GM18868 (cell line): ENCODE results near the gene SRGAP1.
"Not testable (repeated sequence)": the region's sequence is repeated elsewhere in the genome, so short reads cannot be mapped to it uniquely, and the experiment has no call there.

Experiments
- ATAC-seq: cut with Tn5 transposase; IDR thresholded peaks from one replicate; pipeline ENCODE4 v1.9.1; 2021; ENCODE audit warnings: mild to moderate bottlenecking, moderate library complexity; ENCODE audit not compliant: unreplicated experiment

Gene SRGAP1

DNA sequence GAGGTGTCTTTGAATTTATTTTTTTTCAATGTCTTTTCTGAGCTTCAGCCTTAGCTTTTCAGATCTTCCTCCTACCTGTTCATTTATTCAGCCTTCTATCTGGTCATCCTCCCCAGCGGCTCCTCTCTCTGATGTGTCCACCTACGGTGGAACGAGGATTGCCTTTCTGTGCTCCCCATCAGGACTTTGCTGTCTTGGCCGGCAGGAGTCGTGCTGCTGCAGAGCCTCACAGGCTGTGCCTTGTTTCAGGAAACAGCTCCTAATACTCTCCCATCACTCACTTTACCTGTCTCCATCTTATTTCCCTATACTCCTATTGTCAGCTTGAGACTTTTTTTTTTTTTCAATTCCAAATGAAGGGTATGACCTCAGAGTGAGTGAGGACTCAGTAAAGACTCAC is 300.7 kb downstream of the SRGAP1 start:
- no peak for ATAC-seq

GRCh38 chr12:64147011-64147631 is 302.6 kb downstream of the SRGAP1 start:
- ATAC-seq: no peak

GRCh38 chr12:64147875-64148274 is 303.4 kb downstream of the SRGAP1 start:
- no peak for ATAC-seq

DNA sequence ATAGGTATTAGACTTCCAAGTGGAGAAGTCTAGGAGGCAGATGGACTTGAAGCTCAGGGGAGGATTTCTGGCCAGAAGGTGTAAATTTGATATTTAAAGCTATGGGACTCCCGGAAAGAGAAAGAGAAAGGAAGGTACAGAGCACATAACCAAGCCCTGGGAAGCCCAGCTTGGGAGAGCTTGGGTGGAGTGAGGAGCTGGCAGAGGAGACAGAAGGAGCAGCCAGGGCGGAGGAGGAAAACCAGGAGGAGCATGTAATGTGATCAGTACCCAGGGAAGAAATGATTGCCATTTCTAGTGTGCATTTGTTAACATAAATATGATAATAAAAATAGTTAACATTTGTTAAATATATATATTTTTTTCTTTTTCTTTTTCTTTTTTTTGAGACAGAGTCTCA is 310.2 kb downstream of the SRGAP1 start:
- no peak for ATAC-seq

- ATAC-seq: no peak
Measured at GRCh38 chr12:64157110-64157509, 312.6 kb downstream of the SRGAP1 start.

- ATAC-seq: no peak
Measured at GRCh38 chr12:64160021-64160710, 315.7 kb downstream of the SRGAP1 start.

DNA sequence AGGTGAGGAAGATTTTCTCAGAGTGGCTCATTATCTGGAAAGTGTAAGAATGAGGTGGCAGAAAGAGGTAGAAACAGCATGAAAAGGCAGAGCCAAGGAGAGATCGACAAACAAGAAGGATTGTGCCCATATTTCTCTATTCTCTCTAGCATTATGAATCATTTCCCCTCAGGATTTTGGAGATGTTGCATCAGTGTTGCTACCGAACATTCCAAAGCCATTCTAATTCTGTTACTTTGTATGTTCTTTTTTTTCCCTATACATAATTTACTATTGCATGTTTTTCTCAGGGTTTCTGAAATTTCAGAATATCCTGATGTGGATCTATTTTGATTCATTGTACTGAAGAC is 316.2 kb downstream of the SRGAP1 start:
- no peak for ATAC-seq

DNA sequence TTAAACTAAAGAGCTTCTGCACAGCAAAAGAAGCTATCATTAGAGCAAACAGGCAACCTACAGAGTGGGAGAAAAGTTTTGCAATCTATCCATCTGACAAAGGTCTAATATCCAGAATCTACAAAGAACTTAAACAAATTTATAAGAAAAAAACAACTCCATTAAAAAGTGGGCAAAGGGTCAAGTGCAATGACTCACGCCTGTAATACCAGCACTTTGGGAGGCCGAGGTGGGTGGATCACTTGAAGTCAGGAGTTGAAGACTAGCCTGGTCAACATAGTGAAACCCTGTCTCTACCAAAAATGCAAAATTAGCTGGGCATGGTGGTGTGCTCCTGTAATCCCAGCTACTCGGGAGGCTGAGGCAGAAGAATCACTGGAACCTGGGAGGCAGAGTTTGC is 322.1 kb downstream of the SRGAP1 start:
- not testable (repeated sequence) for ATAC-seq

DNA sequence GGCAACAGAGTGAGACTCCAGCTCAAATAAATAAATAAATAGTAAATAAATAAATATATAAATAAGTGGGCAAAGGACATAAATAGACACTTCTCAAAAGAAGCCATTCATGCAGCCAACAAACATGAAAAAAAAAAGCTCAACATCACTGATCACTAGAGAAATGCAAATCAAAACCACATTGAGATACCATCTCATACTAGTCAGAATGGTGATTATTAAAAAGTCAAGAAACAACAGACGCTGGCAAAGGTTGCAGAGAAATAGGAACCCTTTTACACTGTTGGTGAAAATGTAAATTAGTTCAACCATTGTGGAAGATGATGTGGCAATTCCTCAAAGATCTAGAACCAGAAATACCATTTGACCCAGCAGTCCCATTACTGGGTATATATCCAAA is 322.5 kb downstream of the SRGAP1 start:
- not testable (repeated sequence) for ATAC-seq

DNA sequence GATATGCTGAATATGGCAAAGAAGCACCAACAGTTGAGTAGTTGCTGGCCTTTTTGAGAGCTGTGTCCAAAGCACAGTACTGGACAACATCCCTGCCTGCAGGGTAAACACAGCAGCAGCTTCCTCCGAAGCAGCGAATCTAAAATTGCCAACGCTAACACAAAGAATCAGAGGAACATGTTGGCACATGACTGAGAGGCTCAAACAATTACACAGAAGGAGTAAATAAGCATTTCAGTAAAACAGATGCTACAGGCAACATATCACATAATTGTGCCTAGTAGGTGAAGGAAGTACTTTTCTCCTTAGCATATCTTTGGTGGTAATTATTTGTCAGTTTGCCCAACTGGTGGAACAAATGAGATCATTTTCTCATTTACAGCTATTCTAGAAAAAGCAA is 325.5 kb downstream of the SRGAP1 start:
- ATAC-seq: no peak

- ATAC-seq: no peak
Measured at GRCh38 chr12:64170730-64171129, 326.2 kb downstream of the SRGAP1 start.

DNA sequence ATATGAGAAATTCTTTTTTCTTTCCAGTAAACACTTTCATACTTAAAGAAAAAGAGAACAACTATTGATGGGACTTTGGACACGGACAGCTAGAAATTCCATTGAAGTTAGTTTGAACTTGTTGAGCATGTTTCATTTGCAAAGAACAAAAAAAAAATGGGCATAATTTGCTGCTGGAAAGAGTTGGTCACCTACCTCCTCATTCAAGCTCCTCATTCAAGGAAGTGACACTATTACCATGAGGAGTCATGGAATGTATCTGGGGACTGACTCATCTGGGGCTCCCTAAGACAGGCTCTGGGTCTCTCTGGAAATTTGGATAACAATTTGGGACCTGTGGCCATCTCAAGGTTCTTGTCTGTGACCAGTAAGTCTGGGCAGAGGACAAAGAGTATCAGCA is 327.2 kb downstream of the SRGAP1 start:
- ATAC-seq: no peak

- ATAC-seq: no peak
Measured at GRCh38 chr12:64172143-64172970, 327.9 kb downstream of the SRGAP1 start.

GRCh38 chr12:64173456-64173855 is 329.0 kb downstream of the SRGAP1 start:
- no peak for ATAC-seq

- ATAC-seq: no peak
Measured at GRCh38 chr12:64175254-64175945, 330.9 kb downstream of the SRGAP1 start.

- ATAC-seq: no peak
Measured at GRCh38 chr12:64177001-64177400, 332.5 kb downstream of the SRGAP1 start.

GRCh38 chr12:64178122-64178521 is 333.6 kb downstream of the SRGAP1 start:
- ATAC-seq: no peak

GRCh38 chr12:64180951-64181350 is 336.5 kb downstream of the SRGAP1 start:
- no peak for ATAC-seq

DNA sequence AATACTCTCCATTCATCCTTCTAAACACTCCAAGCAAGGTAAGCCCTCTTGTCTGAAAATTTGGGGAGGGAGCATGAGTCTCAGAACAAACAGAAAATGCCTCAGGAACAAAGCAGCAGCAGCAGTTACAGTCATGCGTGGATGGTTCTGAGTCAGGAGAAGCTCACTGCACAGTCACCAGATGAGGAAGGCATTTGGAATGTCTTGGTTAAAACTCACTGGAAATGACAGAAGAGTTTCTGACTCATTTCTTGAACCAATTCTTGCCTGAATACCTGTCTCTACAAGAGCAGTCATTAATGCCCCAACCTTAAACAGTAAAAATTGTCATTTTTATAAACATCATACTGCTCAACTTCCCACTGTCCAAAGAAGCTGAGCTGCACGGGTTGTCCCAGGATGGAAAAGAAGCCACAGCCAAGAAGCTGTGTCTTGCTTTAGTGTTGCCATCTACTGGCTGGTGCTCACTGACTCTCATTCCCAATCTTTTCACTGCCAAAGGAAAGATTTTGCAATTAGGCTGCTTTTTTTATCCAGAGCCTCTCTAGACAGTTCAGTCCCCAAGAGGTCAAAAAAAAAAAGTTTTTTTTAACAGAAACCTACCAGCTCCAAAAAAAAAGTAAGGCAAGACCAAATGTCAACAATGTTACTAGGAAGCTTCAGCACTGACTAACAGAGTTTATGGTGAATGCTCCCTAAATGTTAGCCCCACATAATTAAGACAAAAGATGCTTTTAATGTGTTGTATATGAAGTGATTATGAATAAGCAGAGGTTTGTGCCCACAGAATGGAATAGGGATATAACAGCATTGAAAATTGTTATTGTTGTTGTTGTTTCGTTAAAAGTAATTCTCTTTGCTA is 337.2 kb downstream of the SRGAP1 start:
- no peak for ATAC-seq

DNA sequence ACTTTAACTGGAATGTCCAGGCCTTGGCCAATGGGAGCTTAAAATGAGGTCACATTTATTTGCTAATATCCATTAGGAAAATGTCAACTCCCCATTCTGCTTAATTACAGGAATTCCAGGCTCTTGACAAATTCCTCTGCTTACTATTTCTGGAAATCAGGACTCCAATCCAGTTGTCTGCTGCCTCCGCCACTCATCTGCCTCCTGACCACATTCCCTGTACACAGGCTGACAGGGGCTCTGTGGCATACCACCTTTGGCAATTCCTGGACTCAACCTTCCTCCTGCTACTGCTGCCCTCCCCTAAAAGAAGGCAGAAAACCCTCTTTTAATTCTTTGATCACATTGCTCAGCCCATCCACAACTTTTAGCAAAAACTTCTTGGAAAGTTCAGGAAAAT is 339.7 kb downstream of the SRGAP1 start:
- no peak for ATAC-seq
